Neural cell (in vitro differentiated cells): ENCODE results near the gene FOXO6. TPM values are rescaled to one million over a fixed set of nuclear protein-coding genes. Genes with fewer than 3 reads are reported as not detected.

ENCODE experiments used
- H2AFZ ChIP-seq: fragments of 200-600, 300-800 bp; sonication (generic), shearing (Covaris generic); 2 replicates; pipeline ENCODE4 v1.6.0; 2014; ENCODE audit warnings: low read depth, mild to moderate bottlenecking, antibody characterized with exemption, low read length, moderate library complexity
- H3F3A ChIP-seq: fragments of 200-600 bp; shearing (Covaris generic); 2 replicates; pipeline ENCODE4 v1.6.1; 2016; ENCODE audit warnings: mild to moderate bottlenecking, moderate library complexity, mixed read lengths, antibody characterized with exemption, low read length; ENCODE audit not compliant: insufficient read depth, poor library complexity, severe bottlenecking
- H3K27ac ChIP-seq: fragments of 200-600, 300-800 bp; sonication (generic), shearing (Covaris generic); 2 replicates; pipeline ENCODE4 v1.5.1; 2014; ENCODE audit warnings: mild to moderate bottlenecking, low read length, moderate library complexity
- H3K27me3 ChIP-seq: fragments of 300-800, 200-600 bp; sonication (generic), shearing (Covaris generic); 2 replicates; pipeline ENCODE4 v1.6.0; 2014; ENCODE audit warnings: mild to moderate bottlenecking, low read depth, low read length, moderate library complexity; ENCODE audit not compliant: insufficient read depth
- H3K36me3 ChIP-seq: fragments of 300-800, 200-600 bp; sonication (generic), shearing (Covaris generic); 2 replicates; pipeline ENCODE4 v1.5.1; 2014; ENCODE audit warnings: mild to moderate bottlenecking, antibody characterized with exemption, low read length, moderate library complexity; ENCODE audit not compliant: insufficient read depth
- H3K4me2 ChIP-seq: fragments of 300-800, 200-600 bp; sonication (generic), shearing (Covaris generic); 2 replicates; pipeline ENCODE4 v1.6.0; 2014; ENCODE audit warnings: mild to moderate bottlenecking, low read length
- H3K4me3 ChIP-seq: fragments of 300-800, 200-600 bp; sonication (generic), shearing (Covaris generic); 2 replicates; pipeline ENCODE4 v1.5.1; 2014; ENCODE audit warnings: mild to moderate bottlenecking, low read length, moderate library complexity
- H3K79me2 ChIP-seq: fragments of 200-600 bp; shearing (Covaris generic); replicated peaks from 2 replicates; pipeline ENCODE4 v1.6.0; 2014; ENCODE audit warnings: mild to moderate bottlenecking, low read length, moderate library complexity; ENCODE audit not compliant: insufficient read depth
- H3K9ac ChIP-seq: fragments of 300-800, 200-600 bp; sonication (generic), shearing (Covaris generic); 2 replicates; pipeline ENCODE4 v1.6.1; 2016; ENCODE audit warnings: mild to moderate bottlenecking, low read length, mixed read lengths
- H3K9me2 ChIP-seq: fragments of 200-600 bp; shearing (Covaris generic); 2 replicates; pipeline ENCODE4 v1.6.1; 2016; ENCODE audit warnings: mild to moderate bottlenecking, low read length, mixed read lengths; ENCODE audit not compliant: insufficient read depth
- H3K9me3 ChIP-seq: fragments of 200-600, 300-800 bp; sonication (generic), shearing (Covaris generic); 2 replicates; pipeline ENCODE4 v1.6.1; 2016; ENCODE audit warnings: mild to moderate bottlenecking, mixed run types, low read length, moderate library complexity, mixed read lengths
- H4K20me1 ChIP-seq: fragments of 200-600 bp; shearing (Covaris generic); 2 replicates; pipeline ENCODE4 v1.6.1; 2016; ENCODE audit warnings: mild to moderate bottlenecking, mixed run types; ENCODE audit not compliant: insufficient read depth
- EP300 ChIP-seq: fragments of 450-650 bp; conservative IDR thresholded peaks from 2 replicates; pipeline ENCODE4 v1.6.1; 2014; ENCODE audit warnings: antibody characterized with exemption, mild to moderate bottlenecking, moderate library complexity; ENCODE audit not compliant: poor library complexity, severe bottlenecking
- EZH2 ChIP-seq: fragments of 200-600, 300-800 bp; shearing (Covaris generic), sonication (generic); IDR thresholded peaks from 2 replicates; pipeline ENCODE4 v1.6.1; 2014; ENCODE audit warnings: antibody characterized with exemption, low read length, borderline replicate concordance, mild to moderate bottlenecking; ENCODE audit not compliant: insufficient read depth, poor library complexity, severe bottlenecking
- MXI1 ChIP-seq: fragments of 450-650 bp; conservative IDR thresholded peaks from 2 replicates; pipeline ENCODE4 v1.6.1; 2014; ENCODE audit warnings: antibody characterized with exemption, mild to moderate bottlenecking; ENCODE audit not compliant: poor library complexity, severe bottlenecking
- POLR2AphosphoS5 ChIP-seq: IDR thresholded peaks from 2 replicates; pipeline ENCODE4 v1.6.1; 2012
- RAD21 ChIP-seq: fragments of 450-650 bp; conservative IDR thresholded peaks from 2 replicates; pipeline ENCODE4 v1.6.1; 2014; ENCODE audit warnings: antibody characterized with exemption, mild to moderate bottlenecking, moderate library complexity
- REST ChIP-seq: IDR thresholded peaks from 2 replicates; pipeline ENCODE4 v1.6.1; 2012; ENCODE audit warnings: borderline replicate concordance
- SMC3 ChIP-seq: fragments of 450-650 bp; conservative IDR thresholded peaks from 2 replicates; pipeline ENCODE4 v1.6.1; 2014; ENCODE audit warnings: antibody characterized with exemption, mild to moderate bottlenecking, moderate library complexity; ENCODE audit not compliant: poor library complexity
- polyA plus RNA-seq: library from polyadenylated mRNA; depleted of rRNA; stranded (reverse); fragments of >200 nt; gene quantifications from 2 replicates; pipeline ENCODE4 v1.2.3, GENCODE V29; 2014

Gene FOXO6
- polyA plus RNA-seq, 1 donor from 2014 or later = 0.59 TPM

GRCh38 chr1:41382480-41383090, 21.4 kb downstream of the FOXO6 start:
- Histone ChIP-seq H3K79me2 (no peaks in the 10 kb centered on the region), H3K9me3 (no peaks in the 10 kb centered on the region), H3K36me3 (no peaks in the 10 kb centered on the region), H3K27ac (no peak overlapping the region), H3F3A (no peaks in the 10 kb centered on the region), H3K4me2 (no peak overlapping the region), H3K9me2 (no peaks in the 10 kb centered on the region), H3K9ac (no peak overlapping the region), H3K4me3 (no peak overlapping the region), H3K27me3 (peaks cover 67% of the 10 kb centered on the region), H2AFZ (no peak overlapping the region), H4K20me1 (no peaks in the 10 kb centered on the region)
- TF ChIP-seq MXI1 (no peak), EZH2 (peak; percentile 6)

- Histone ChIP-seq H3K36me3 (no peaks in the 10 kb centered on the region), H3K27me3 (peaks cover 67% of the 10 kb centered on the region)
These were observed 22.0 kb downstream of the FOXO6 start for GRCh38 chr1:41383094-41383852.

More at GRCh38 chr1:41383094-41383852, 22.0 kb downstream of the FOXO6 start:
- no peak overlapping the region for H3K27ac ChIP-seq
- no peaks in the 10 kb centered on the region for H3K79me2 ChIP-seq
- H3F3A ChIP-seq = no peaks in the 10 kb centered on the region
- no peaks in the 10 kb centered on the region for H4K20me1 ChIP-seq
- H2AFZ ChIP-seq = no peak overlapping the region
- H3K9ac ChIP-seq = no peak overlapping the region
- H3K4me2 ChIP-seq = no peak overlapping the region
- no peaks in the 10 kb centered on the region for H3K9me3 ChIP-seq
- TF ChIP-seq EP300 (no peak), RAD21 (no peak), POLR2AphosphoS5 (no peak), MXI1 (no peak), EZH2 (no peak), REST (no peak), SMC3 (no peak)
- H3K9me2 ChIP-seq = no peaks in the 10 kb centered on the region
- H3K4me3 ChIP-seq = no peak overlapping the region
